Glutamatergic neuron (in vitro differentiated cells): ENCODE results near the gene TFDP1. TPM values are rescaled to one million over a fixed set of nuclear protein-coding genes. Genes with fewer than 3 reads are reported as not detected.

Source experiments
- DNase-seq: peaks from one replicate; pipeline ENCODE4 v3.0.0; 2022
- H3K27ac Mint-ChIP-seq: one replicate; pipeline ENCODE4 v1.8.0; 2020; ENCODE audit warnings: mild to moderate bottlenecking, mixed read lengths, inconsistent platforms; ENCODE audit not compliant: unreplicated experiment
- H3K27me3 Mint-ChIP-seq: one replicate; pipeline ENCODE4 v1.8.0; 2020; ENCODE audit warnings: mild to moderate bottlenecking, moderate library complexity, mixed read lengths, inconsistent platforms; ENCODE audit not compliant: unreplicated experiment
- H3K36me3 Mint-ChIP-seq: one replicate; pipeline ENCODE4 v1.8.0; 2020; ENCODE audit warnings: mild to moderate bottlenecking, mixed read lengths, inconsistent platforms; ENCODE audit not compliant: unreplicated experiment
- H3K4me1 Mint-ChIP-seq: one replicate; pipeline ENCODE4 v1.8.0; 2020; ENCODE audit warnings: mild to moderate bottlenecking, low read depth, mixed read lengths, inconsistent platforms; ENCODE audit not compliant: unreplicated experiment
- H3K4me3 Mint-ChIP-seq: one replicate; pipeline ENCODE4 v1.8.0; 2020; ENCODE audit warnings: mild to moderate bottlenecking, mixed read lengths, inconsistent platforms; ENCODE audit not compliant: unreplicated experiment
- H3K9me3 Mint-ChIP-seq: one replicate; pipeline ENCODE4 v1.8.0; 2020; ENCODE audit warnings: mild to moderate bottlenecking, moderate library complexity, mixed read lengths, inconsistent platforms; ENCODE audit not compliant: unreplicated experiment
- total RNA-seq: library from RNA; stranded (reverse); fragmentation: NEBNext Ultra II Directional; extraction: Animal tissue kit (Norgen Biotek cat#: 25700); gene quantifications from one replicate; pipeline ENCODE4 v1.2.1, GENCODE V29; 2021; ENCODE audit not compliant: unreplicated experiment
- TF ChIP-seq, protein P1 (sequence below): fragments of 200-600 bp; sonication (generic); IDR thresholded peaks from one replicate; pipeline ENCODE4 v1.5.0; 2021; ENCODE audit not compliant: partially characterized antibody, unreplicated experiment

TFDP1 gene
- total RNA-seq, 1 donor from 2014 or later: 62.0 TPM

DNA sequence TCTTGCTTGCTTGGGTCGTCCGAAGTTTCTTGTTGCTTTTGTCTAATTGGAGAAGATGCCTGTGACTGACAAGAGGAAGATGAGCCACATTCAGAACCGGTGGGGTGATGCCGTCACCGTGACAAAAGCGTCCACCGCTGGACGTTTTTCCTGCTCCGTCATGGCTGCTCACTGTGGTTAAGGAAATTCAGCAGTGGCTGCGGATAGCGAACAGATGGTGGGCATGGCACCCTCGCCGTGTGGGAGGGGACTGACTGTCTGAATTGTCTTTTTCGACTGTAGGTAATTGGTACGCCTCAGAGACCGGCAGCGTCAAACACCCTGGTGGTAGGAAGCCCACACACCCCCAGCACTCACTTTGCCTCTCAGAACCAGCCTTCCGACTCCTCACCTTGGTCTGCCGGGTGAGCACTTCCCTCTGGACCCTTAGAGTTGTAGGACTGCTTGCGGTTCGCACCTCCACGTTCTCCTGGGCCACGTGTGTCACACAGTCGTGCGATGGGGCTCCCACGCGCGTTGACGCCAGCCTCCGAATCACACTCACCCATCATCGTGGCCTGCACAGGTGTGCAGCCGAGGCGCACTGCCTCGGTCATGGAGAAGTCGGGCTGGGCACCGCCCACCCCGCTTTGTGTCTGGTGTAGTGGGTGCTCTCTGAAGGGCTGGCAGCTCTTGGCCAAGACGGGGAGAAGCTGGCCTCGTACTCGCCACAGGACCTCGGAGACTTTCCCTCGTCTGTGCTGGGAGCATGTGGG lies 47.0 kb downstream of the TFDP1 start:
- peaks cover 12% of the 10 kb centered on the region for H3K27me3 Mint-ChIP-seq
- peaks cover 43% of the 10 kb centered on the region for H3K4me1 Mint-ChIP-seq
- H3K4me3 Mint-ChIP-seq: no peak overlapping the region
- peaks cover 25% of the 10 kb centered on the region for H3K9me3 Mint-ChIP-seq
- H3K36me3 Mint-ChIP-seq: peaks cover 24% of the 10 kb centered on the region
- TF ChIP-seq, protein P1, sequence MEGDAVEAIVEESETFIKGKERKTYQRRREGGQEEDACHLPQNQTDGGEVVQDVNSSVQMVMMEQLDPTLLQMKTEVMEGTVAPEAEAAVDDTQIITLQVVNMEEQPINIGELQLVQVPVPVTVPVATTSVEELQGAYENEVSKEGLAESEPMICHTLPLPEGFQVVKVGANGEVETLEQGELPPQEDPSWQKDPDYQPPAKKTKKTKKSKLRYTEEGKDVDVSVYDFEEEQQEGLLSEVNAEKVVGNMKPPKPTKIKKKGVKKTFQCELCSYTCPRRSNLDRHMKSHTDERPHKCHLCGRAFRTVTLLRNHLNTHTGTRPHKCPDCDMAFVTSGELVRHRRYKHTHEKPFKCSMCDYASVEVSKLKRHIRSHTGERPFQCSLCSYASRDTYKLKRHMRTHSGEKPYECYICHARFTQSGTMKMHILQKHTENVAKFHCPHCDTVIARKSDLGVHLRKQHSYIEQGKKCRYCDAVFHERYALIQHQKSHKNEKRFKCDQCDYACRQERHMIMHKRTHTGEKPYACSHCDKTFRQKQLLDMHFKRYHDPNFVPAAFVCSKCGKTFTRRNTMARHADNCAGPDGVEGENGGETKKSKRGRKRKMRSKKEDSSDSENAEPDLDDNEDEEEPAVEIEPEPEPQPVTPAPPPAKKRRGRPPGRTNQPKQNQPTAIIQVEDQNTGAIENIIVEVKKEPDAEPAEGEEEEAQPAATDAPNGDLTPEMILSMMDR: no peak
- DNase-seq: peak; percentile 12
- no peak overlapping the region for H3K27ac Mint-ChIP-seq

GRCh38 chr13:113632706-113633484 lies 48.3 kb downstream of the TFDP1 start:
- peak; percentile 2 for DNase-seq
- Mint-ChIP-seq H3K27me3 (peaks cover 4% of the 10 kb centered on the region), H3K4me3 (no peak overlapping the region), H3K36me3 (peaks cover 19% of the 10 kb centered on the region), H3K27ac (peak overlapping the region; percentile 66), H3K9me3 (peaks cover 17% of the 10 kb centered on the region), H3K4me1 (peaks cover 31% of the 10 kb centered on the region)
- TF ChIP-seq, protein P1: no peak

- Mint-ChIP-seq H3K4me3 (no peak overlapping the region), H3K4me1 (peaks cover 28% of the 10 kb centered on the region), H3K36me3 (peaks cover 21% of the 10 kb centered on the region), H3K27me3 (peaks cover 4% of the 10 kb centered on the region), H3K9me3 (peaks cover 16% of the 10 kb centered on the region), H3K27ac (no peak overlapping the region)
- TF ChIP-seq, protein P1: no peak
- peak; percentile 5 for DNase-seq
These were observed 48.9 kb downstream of the TFDP1 start for GRCh38 chr13:113633485-113633873.

DNA sequence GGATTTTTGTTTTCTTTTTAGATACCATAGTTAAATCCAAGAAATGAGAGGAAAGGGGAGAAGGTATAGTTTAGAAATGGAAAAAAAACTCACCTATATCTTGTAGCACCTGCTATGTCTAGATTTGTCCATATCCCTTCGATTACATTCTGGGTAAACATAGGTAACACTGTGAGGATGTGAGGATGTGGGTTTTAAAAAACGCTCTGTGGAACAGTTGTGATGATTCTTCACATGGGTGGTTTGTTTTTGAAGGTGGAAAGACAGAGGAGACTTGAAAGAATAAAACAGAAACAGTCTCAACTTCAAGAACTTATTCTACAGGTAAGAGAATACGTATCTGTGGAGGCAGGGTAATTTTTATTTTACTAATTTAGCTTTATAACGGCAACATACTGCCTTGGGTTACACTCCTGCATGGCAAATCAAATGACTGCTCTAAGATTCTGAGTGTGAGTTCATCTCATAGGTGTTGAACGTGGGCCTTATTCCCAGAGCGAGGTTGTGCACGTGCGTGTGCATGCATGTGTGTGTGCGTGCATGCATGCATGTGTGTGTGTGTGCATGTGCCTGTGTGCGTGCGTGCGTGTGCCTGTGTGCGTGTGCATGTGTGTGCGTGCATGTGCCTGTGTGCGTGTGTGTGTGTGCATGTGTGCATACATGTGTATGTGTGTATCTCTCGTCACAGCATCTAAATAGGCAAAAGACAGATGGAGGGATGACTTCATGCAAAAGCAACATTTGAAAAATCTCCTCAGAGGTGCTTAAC lies 49.9 kb downstream of the TFDP1 start:
- no peak overlapping the region for H3K4me3 Mint-ChIP-seq
- TF ChIP-seq, protein P1: no peak
- DNase-seq: no peak
- H3K27me3 Mint-ChIP-seq: peaks cover 3% of the 10 kb centered on the region
- peaks cover 13% of the 10 kb centered on the region for H3K9me3 Mint-ChIP-seq
- peaks cover 19% of the 10 kb centered on the region for H3K4me1 Mint-ChIP-seq
- H3K36me3 Mint-ChIP-seq: peaks cover 26% of the 10 kb centered on the region
- no peak overlapping the region for H3K27ac Mint-ChIP-seq
